RCC 7860 (cell line): Measurements from ENCODE around the gene SLC38A1.
"Not testable (repeated sequence)": the region's sequence is repeated elsewhere in the genome, so short reads cannot be mapped to it uniquely, and the experiment has no call there.

Experiments
- DNase-seq: peaks from one replicate; pipeline ENCODE4 v3.0.0-alpha.2; 2015; ENCODE audit warnings: low spot score
- FAIRE-seq: peaks from 2 replicates; lab custom pipeline; 2012; peaks lifted over from hg19 to GRCh38; lab: Jason Lieb, UNC

SLC38A1 gene

DNA sequence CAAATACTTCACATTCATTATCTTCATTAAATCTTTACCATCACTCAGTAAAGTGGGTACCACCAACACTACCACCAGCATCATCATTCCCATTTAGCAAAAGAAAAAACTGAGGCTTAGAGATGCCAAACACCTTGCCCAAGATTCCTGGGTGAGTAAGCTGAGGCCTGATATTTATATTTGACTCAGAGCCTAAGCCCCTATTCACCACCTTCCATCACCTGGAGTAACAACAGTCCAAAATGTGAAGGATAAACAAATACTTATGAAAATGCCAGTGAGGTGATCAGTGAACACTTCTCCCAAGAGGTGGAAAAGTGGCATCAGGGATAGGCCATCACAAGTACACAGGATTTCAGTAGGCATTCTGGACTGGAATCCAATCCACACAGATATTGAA lies 3.7 kb downstream of the SLC38A1 start:
- no peak for DNase-seq
- no peak for FAIRE-seq

DNA sequence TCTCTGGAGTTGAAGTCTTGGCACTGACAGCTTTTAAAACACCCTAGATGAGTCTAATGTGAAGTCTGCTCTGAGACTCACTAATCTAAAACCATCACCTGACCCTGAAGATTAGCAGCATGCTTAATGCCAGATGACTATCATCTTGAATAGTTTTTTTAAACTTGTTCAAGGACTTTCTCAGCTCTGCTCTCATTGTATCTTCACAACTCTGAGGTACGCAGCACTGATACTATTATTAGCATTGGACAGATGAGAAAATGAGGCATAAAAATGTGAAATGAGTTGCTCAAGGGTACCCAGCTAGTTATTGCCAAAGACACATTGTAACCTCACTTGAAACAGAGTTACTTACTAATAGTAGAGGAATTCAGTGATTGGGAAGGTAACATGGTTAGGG lies 4.8 kb downstream of the SLC38A1 start:
- no peak for DNase-seq
- FAIRE-seq: no peak

GRCh38 chr12:46263140-46264016 lies 5.5 kb downstream of the SLC38A1 start:
- DNase-seq (no peak), FAIRE-seq (no peak)

GRCh38 chr12:46261646-46262045 lies 7.2 kb downstream of the SLC38A1 start:
- no peak for FAIRE-seq

GRCh38 chr12:46260913-46261476 lies 7.8 kb downstream of the SLC38A1 start:
- no peak for FAIRE-seq

More at GRCh38 chr12:46261646-46262045, 7.2 kb downstream of the SLC38A1 start:
- DNase-seq: no peak

DNA sequence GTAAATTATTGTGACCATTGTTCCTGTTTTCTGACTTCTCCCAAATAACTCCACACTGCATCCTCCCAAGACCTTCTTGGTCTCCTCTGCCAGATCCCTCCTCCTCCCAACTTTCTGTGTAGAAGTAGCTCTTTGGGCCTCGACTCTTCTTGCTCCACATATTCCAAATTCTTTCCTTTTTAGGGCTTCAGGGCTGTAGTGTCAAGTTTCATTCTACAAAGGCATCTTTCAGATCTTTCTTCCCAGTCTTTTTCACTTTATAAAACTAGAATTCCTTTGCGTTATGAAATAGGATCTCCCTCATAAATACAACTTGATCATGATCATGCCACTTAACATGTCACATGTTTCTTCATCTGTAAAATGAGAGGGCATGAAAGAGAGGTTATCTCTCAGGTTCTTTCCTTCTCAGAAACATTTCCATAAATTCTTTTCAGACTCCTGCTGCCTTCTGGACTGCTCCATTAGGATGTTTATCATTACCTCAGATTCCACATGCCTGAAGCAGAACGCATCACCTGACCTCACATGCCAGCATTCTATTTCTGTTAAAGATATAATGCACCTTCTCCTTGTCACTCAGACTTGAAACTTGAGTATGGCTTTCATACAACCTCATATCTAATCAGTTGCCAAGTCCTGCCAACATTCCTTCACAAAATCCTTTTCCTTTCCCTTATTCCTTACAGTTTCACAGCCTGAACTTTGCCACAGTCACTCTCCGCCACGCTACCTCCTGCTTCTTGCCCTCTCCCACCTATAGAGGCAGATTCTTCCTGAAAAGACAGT lies 8.5 kb downstream of the SLC38A1 start:
- no peak for FAIRE-seq

More at GRCh38 chr12:46260913-46261476, 7.8 kb downstream of the SLC38A1 start:
- no peak for DNase-seq

DNA sequence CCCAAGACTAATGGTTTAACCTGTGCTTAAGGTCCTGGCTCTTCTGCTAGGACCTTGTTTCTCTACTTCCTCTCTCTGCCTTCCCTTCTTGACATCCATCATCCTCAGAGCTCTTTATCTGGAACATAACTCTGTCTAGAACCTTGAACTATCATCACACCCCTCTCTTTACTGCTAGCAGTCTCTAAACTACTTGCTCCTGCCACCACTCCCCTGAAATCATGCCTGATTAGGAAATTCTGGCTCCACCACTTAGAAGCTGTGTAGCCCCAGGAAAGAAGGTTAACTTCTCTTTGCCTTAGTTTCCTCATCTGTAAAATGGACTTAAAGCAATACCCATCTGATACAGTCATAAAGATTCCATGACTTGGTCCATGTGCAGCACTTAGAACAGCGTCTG lies 9.1 kb downstream of the SLC38A1 start:
- FAIRE-seq: no peak
- DNase-seq: no peak

More for the DNA sequence above, 8.5 kb downstream of the SLC38A1 start:
- no peak for DNase-seq

GRCh38 chr12:46259071-46259470 lies 9.8 kb downstream of the SLC38A1 start:
- DNase-seq: no peak
- FAIRE-seq: no peak

DNA sequence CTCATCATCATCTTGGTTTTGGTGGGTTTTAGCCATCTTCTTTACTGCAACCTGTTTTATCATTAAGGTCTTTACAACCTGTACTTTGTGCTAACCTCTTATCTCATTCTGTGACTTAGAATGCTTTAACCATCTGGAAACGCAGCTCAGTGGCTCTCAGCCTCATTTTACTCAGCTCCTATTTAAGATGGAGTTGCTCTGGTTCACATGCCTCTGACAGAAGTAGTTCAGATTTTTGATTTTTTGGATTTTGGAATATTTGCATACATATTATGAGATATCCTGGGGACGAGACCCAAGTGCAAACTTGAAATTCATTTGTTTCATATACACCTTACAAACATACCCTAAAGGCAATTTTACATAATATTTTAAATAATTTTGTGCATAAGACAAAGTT lies 10.7 kb downstream of the SLC38A1 start:
- no peak for DNase-seq
- no peak for FAIRE-seq

- FAIRE-seq: no peak
- DNase-seq: no peak
Measured at GRCh38 chr12:46256942-46257341, 11.9 kb downstream of the SLC38A1 start.

- no peak for DNase-seq
- FAIRE-seq: no peak
Measured at GRCh38 chr12:46253544-46254162, 15.2 kb downstream of the SLC38A1 start.

- not testable (repeated sequence) for FAIRE-seq, DNase-seq
Measured at GRCh38 chr12:46251994-46252393, 16.8 kb downstream of the SLC38A1 start.

GRCh38 chr12:46249960-46250359 lies 18.9 kb downstream of the SLC38A1 start:
- DNase-seq: not testable (repeated sequence)

GRCh38 chr12:46246021-46246700 lies 22.7 kb downstream of the SLC38A1 start:
- no peak for DNase-seq
- FAIRE-seq: no peak

More at GRCh38 chr12:46249960-46250359, 18.9 kb downstream of the SLC38A1 start:
- not testable (repeated sequence) for FAIRE-seq

DNA sequence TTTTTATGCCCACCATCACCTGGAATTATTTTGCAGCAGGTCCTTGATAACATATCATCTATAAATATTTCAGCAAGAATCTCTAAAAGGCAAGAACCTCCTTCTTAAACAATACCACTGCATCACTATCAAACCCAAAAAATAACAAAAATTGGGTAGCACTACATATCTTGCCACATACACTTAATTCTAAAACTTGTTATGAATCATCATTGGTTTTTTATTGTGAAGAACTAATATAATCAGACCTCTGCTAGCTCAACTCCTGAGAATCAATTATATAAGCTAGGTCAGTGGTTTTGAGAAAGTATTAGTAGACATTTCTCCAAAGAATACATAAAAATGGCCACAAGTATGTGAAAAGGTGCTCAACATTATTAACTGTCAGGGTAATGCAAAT lies 23.8 kb downstream of the SLC38A1 start:
- DNase-seq (no peak), FAIRE-seq (no peak)

DNA sequence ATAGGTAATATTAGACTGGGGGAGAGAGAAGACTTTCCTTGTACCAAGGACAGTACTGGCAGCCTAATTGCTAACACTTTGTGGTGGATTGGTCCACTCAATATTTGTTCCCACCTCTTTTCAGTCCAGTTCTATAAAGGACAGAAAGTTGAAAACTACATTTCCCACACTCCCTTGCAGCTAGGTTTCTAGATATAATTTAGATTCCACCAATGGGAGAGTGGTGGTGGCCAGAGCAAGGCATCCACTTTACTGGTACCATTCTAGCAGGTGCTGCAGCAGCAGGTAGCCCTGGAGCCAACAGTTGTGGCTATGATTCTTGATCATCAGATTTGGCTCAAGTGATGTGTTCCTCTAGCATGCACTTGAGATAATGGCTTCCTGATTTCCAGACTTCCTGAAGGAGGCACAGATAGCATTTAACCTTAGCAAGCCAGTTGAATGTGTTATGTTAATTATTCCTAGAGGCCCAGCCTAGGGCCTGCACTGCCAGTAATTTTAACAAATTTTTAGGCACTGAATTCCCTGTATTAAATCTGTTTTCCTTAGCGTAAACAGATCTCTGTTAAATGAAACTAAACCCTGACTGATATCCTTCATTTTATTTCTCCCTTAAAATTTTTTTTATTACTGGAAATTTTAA lies 24.4 kb downstream of the SLC38A1 start:
- FAIRE-seq: no peak
- DNase-seq: no peak

GRCh38 chr12:46242569-46242968 lies 26.3 kb downstream of the SLC38A1 start:
- FAIRE-seq: no peak

GRCh38 chr12:46240436-46240835 lies 28.4 kb downstream of the SLC38A1 start:
- DNase-seq: no peak
- FAIRE-seq: no peak

More at GRCh38 chr12:46242569-46242968, 26.3 kb downstream of the SLC38A1 start:
- DNase-seq: no peak

- no peak for DNase-seq
- FAIRE-seq: no peak
Measured at GRCh38 chr12:46238821-46239220, 30.0 kb downstream of the SLC38A1 start.
